KMS-11 (cell line): ENCODE data around the gene IER5L.
"Not testable (repeated sequence)": the region's sequence is repeated elsewhere in the genome, so short reads cannot be mapped to it uniquely, and the experiment has no call there.

Experiments used
- H2AFZ ChIP-seq: fragments of 200-600 bp; sonication (generic); 2 replicates; pipeline ENCODE4 v1.6.1; 2016; ENCODE audit warnings: antibody characterized with exemption, mixed run types, low read depth
- H3K27ac ChIP-seq: fragments of 200-600 bp; sonication (generic); 2 replicates; pipeline ENCODE4 v1.6.1; 2016; ENCODE audit warnings: mild to moderate bottlenecking, mixed run types
- H3K27me3 ChIP-seq: fragments of 200-600 bp; sonication (generic); 2 replicates; pipeline ENCODE4 v1.6.1; 2017; ENCODE audit warnings: mild to moderate bottlenecking, low read depth, mixed run types, moderate library complexity; ENCODE audit not compliant: insufficient read depth
- H3K36me3 ChIP-seq: fragments of 200-600 bp; sonication (generic); 2 replicates; pipeline ENCODE4 v1.6.1; 2017; ENCODE audit warnings: mild to moderate bottlenecking, mixed run types; ENCODE audit not compliant: insufficient read depth
- H3K4me1 ChIP-seq: fragments of 200-600 bp; sonication (generic); 2 replicates; pipeline ENCODE4 v1.6.1; 2016; ENCODE audit warnings: mild to moderate bottlenecking, low read depth, mixed run types; ENCODE audit not compliant: poor library complexity, severe bottlenecking
- H3K4me2 ChIP-seq: fragments of 200-600 bp; sonication (generic); 2 replicates; pipeline ENCODE4 v1.7.0; 2016; ENCODE audit warnings: mild to moderate bottlenecking, mixed run types
- H3K4me3 ChIP-seq: fragments of 200-600 bp; sonication (generic); IDR thresholded peaks from 2 replicates; pipeline ENCODE4 v1.6.1; 2017; ENCODE audit warnings: low read depth, low read length, mixed read lengths; ENCODE audit not compliant: insufficient read depth
- H3K79me2 ChIP-seq: fragments of 200-600 bp; sonication (generic); 2 replicates; pipeline ENCODE4 v1.6.1; 2016; ENCODE audit warnings: low read depth, mixed run types; ENCODE audit not compliant: insufficient read depth
- H3K9ac ChIP-seq: fragments of 200-600 bp; sonication (generic); 2 replicates; pipeline ENCODE4 v1.6.1; 2016; ENCODE audit warnings: mild to moderate bottlenecking, mixed run types
- H4K20me1 ChIP-seq: fragments of 200-600 bp; sonication (generic); 2 replicates; pipeline ENCODE4 v1.6.1; 2016; ENCODE audit warnings: mild to moderate bottlenecking, mixed run types; ENCODE audit not compliant: insufficient read depth
- CTCF ChIP-seq: fragments of 200-600 bp; sonication (generic); conservative IDR thresholded peaks from 2 replicates; pipeline ENCODE4 v1.6.1; 2017; ENCODE audit warnings: low read depth, mild to moderate bottlenecking, antibody characterized with exemption, low read length, moderate library complexity, mixed read lengths

The IER5L gene

GRCh38 chr9:129133082-129133481 lies 45.0 kb downstream of the IER5L start:
- Histone ChIP-seq H3K9ac (no peak overlapping the region), H4K20me1 (no peaks in the 10 kb centered on the region), H3K36me3 (no peaks in the 10 kb centered on the region), H3K4me3 (no peak overlapping the region), H3K79me2 (no peaks in the 10 kb centered on the region), H3K4me1 (peaks cover 9% of the 10 kb centered on the region), H3K27me3 (no peaks in the 10 kb centered on the region), H2AFZ (no peak overlapping the region), H3K4me2 (no peak overlapping the region), H3K27ac (no peak overlapping the region)
- TF ChIP-seq CTCF = no peak

GRCh38 chr9:129131300-129132145 lies 46.5 kb downstream of the IER5L start:
- Histone ChIP-seq H3K36me3 (no peaks in the 10 kb centered on the region), H3K9ac (no peak overlapping the region), H3K27ac (no peak overlapping the region), H3K27me3 (no peaks in the 10 kb centered on the region), H4K20me1 (no peaks in the 10 kb centered on the region), H3K4me3 (no peak overlapping the region), H3K79me2 (no peaks in the 10 kb centered on the region), H2AFZ (0 out of 2 replicates have a peak overlapping the region, but pooled peaks have one; percentile 10), H3K4me1 (peaks cover 14% of the 10 kb centered on the region), H3K4me2 (peak overlapping the region; percentile 36)
- peak; percentile 97 for TF ChIP-seq CTCF

GRCh38 chr9:129130791-129131190 lies 47.3 kb downstream of the IER5L start:
- H3K36me3 ChIP-seq = no peaks in the 10 kb centered on the region
- no peak overlapping the region for H3K9ac ChIP-seq
- H3K4me1 ChIP-seq = peaks cover 14% of the 10 kb centered on the region
- H3K4me3 ChIP-seq = no peak overlapping the region
- H3K27me3 ChIP-seq = no peaks in the 10 kb centered on the region
- H3K27ac ChIP-seq = no peak overlapping the region
- TF ChIP-seq CTCF = no peak
- H3K79me2 ChIP-seq = no peaks in the 10 kb centered on the region
- H4K20me1 ChIP-seq = no peaks in the 10 kb centered on the region
- H2AFZ ChIP-seq = no peak overlapping the region
- H3K4me2 ChIP-seq = no peak overlapping the region

- H3K27me3 ChIP-seq, H3K27ac ChIP-seq, H2AFZ ChIP-seq, H3K4me2 ChIP-seq, H3K79me2 ChIP-seq, H3K4me3 ChIP-seq, H3K9ac ChIP-seq, H4K20me1 ChIP-seq, H3K36me3 ChIP-seq: not testable (repeated sequence)
- H3K4me1 ChIP-seq = peaks cover 18% of the 10 kb centered on the region
Measured at GRCh38 chr9:129130271-129130670, 47.8 kb downstream of the IER5L start.

GRCh38 chr9:129128689-129129088 lies 49.4 kb downstream of the IER5L start:
- Histone ChIP-seq H3K4me1 (peaks cover 21% of the 10 kb centered on the region), H3K36me3 (no peaks in the 10 kb centered on the region), H4K20me1 (no peaks in the 10 kb centered on the region), H3K27me3 (no peaks in the 10 kb centered on the region), H3K9ac (no peak overlapping the region), H3K27ac (no peak overlapping the region), H2AFZ (no peak overlapping the region), H3K79me2 (no peaks in the 10 kb centered on the region), H3K4me3 (no peak overlapping the region), H3K4me2 (no peak overlapping the region)
- no peak for TF ChIP-seq CTCF
